Measurements from ENCODE around the gene MAGED1.

DNA sequence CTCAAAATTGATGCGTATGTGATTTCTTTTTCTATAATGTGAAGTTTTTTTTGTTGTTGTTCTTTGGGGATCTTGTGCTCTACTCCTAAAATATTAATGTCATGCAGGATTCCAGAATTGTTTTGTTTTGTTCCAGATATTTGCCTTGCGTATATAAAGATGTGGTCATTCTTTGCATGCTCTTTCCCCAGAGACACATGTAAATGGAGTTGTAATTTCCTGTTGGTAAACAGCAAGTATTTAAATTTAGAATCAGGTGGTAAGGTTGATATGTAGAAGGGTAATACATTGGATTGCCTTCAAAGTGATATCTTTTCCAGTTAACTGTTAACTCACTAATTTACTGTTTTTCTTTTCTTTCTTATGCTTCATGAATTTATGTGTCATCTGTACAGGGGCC is 23.1 kb upstream of the MAGED1 start:
- TF ChIP-seq, protein P1, sequence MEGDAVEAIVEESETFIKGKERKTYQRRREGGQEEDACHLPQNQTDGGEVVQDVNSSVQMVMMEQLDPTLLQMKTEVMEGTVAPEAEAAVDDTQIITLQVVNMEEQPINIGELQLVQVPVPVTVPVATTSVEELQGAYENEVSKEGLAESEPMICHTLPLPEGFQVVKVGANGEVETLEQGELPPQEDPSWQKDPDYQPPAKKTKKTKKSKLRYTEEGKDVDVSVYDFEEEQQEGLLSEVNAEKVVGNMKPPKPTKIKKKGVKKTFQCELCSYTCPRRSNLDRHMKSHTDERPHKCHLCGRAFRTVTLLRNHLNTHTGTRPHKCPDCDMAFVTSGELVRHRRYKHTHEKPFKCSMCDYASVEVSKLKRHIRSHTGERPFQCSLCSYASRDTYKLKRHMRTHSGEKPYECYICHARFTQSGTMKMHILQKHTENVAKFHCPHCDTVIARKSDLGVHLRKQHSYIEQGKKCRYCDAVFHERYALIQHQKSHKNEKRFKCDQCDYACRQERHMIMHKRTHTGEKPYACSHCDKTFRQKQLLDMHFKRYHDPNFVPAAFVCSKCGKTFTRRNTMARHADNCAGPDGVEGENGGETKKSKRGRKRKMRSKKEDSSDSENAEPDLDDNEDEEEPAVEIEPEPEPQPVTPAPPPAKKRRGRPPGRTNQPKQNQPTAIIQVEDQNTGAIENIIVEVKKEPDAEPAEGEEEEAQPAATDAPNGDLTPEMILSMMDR (IDR thresholded peaks at IDR 0.05; ENCODE audit: low read length), result no peak
- TF ChIP-seq EZH2 (optimal IDR thresholded peaks at IDR 0.05; ENCODE audit: low read depth, low read length) (no peak), EZH2phosphoT487 (IDR thresholded peaks at IDR 0.05; ENCODE audit: low read length) (no peak)

Data from MM.1S (cell line).